CD14-positive monocyte (primary cell): Measurements from ENCODE around the gene RFX2. TPM values are rescaled to one million over a fixed set of nuclear protein-coding genes. Genes with fewer than 3 reads are reported as not detected.

ENCODE experiments used
- DNase-seq, 3 donors: peaks; one replicate each; pipeline ENCODE4 v3.0.0-alpha.2; 2011 to 2022
- H2AFZ ChIP-seq: 2 replicates; pipeline ENCODE4 v1.6.0; 2012; ENCODE audit warnings: mild to moderate bottlenecking, low read depth, low read length, inconsistent platforms; ENCODE audit not compliant: insufficient read depth, poor library complexity, severe bottlenecking
- H3K27ac ChIP-seq, 2 donors: 1 replicate in 1 of 2; 2 replicates in 1 of 2; pipeline ENCODE4 v1.5.1; 2012 to 2013; ENCODE audit warnings: low read length in 2 of 2, control low read depth in 1 of 2, inconsistent platforms in 1 of 2, low read depth in 1 of 2, mild to moderate bottlenecking in 1 of 2
- H3K27me3 ChIP-seq, 2 donors: one replicate each; pipeline versions ENCODE4 v1.6.0 to v1.6.1; 2011 to 2013; ENCODE audit warnings: low read length in 2 of 2; ENCODE audit not compliant: control insufficient read depth in 2 of 2, insufficient read depth in 2 of 2
- H3K36me3 ChIP-seq, 2 donors: replicated peaks in 1 of 2; 1 replicate in 1 of 2; 2 replicates in 1 of 2; pipeline versions ENCODE4 v1.5.1 to v1.6.1; 2012 to 2013; ENCODE audit warnings: low read length in 2 of 2, control low read depth in 1 of 2, inconsistent platforms in 1 of 2, mild to moderate bottlenecking in 1 of 2; ENCODE audit not compliant: insufficient read depth in 2 of 2, control insufficient read depth in 1 of 2
- H3K4me1 ChIP-seq, 2 donors: 1 replicate in 1 of 2; 2 replicates in 1 of 2; pipeline versions ENCODE4 v1.5.1 to v1.6.1; 2012 to 2013; ENCODE audit warnings: low read length in 2 of 2, control low read depth in 1 of 2, inconsistent platforms in 1 of 2, mild to moderate bottlenecking in 1 of 2, moderate library complexity in 1 of 2; ENCODE audit not compliant: insufficient read depth in 2 of 2, control insufficient read depth in 1 of 2
- H3K4me2 ChIP-seq: replicated peaks from 2 replicates; pipeline ENCODE3; 2012; ENCODE audit warnings: low read length, moderate library complexity, mild to moderate bottlenecking; ENCODE audit not compliant: poor library complexity, severe bottlenecking; ENCODE audit errors: extremely low read depth
- H3K4me3 ChIP-seq, 3 experiments: fragments of 200-600 bp in 1 of 3; sonication (generic) in 1 of 3; replicated peaks in 1 of 3; 1 replicate in 2 of 3; 2 replicates in 1 of 3; pipeline ENCODE4 v1.5.1; 2011 to 2013; ENCODE audit warnings: low read length in 3 of 3, mild to moderate bottlenecking in 3 of 3, control low read depth in 2 of 3, low read depth in 2 of 3, inconsistent platforms in 1 of 3, moderate library complexity in 1 of 3
- H3K79me2 ChIP-seq: 2 replicates; pipeline ENCODE4 v1.6.0; 2012; ENCODE audit warnings: mild to moderate bottlenecking, control low read depth, inconsistent platforms, low read length, moderate library complexity; ENCODE audit not compliant: insufficient read depth
- H3K9ac ChIP-seq: 2 replicates; pipeline ENCODE4 v1.6.0; 2017; ENCODE audit warnings: low read length, mild to moderate bottlenecking; ENCODE audit not compliant: insufficient read depth, poor library complexity, severe bottlenecking
- H3K9me3 ChIP-seq, 2 donors: replicated peaks in 1 of 2; 1 replicate in 1 of 2; 2 replicates in 1 of 2; pipeline versions ENCODE4 v1.5.1 to v1.6.1; 2012 to 2013; ENCODE audit warnings: low read length in 2 of 2, control low read depth in 1 of 2; ENCODE audit not compliant: control insufficient read depth in 1 of 2, insufficient read depth in 1 of 2
- H4K20me1 ChIP-seq: 2 replicates; pipeline ENCODE4 v1.6.0; 2012; ENCODE audit warnings: mild to moderate bottlenecking, low read length, control low read depth, moderate library complexity; ENCODE audit not compliant: insufficient read depth
- H3K27ac Mint-ChIP-seq, 7 donors: one replicate each; pipeline ENCODE4 v1.8.0; 2020; ENCODE audit warnings: mild to moderate bottlenecking in 7 of 7, mixed read lengths in 7 of 7, moderate library complexity in 6 of 7, inconsistent platforms in 2 of 7
- H3K27me3 Mint-ChIP-seq, 3 donors: one replicate each; pipeline ENCODE4 v1.8.0; 2021 to 2022; ENCODE audit warnings: low read depth in 3 of 3, mild to moderate bottlenecking in 3 of 3, mixed read lengths in 3 of 3, moderate library complexity in 3 of 3, inconsistent platforms in 1 of 3
- H3K36me3 Mint-ChIP-seq, 2 donors: one replicate each; pipeline ENCODE4 v1.8.0; 2020; ENCODE audit warnings: mixed read lengths in 2 of 2, inconsistent platforms in 1 of 2, mild to moderate bottlenecking in 1 of 2
- H3K4me1 Mint-ChIP-seq: one replicate; pipeline ENCODE4 v1.8.0; 2020; ENCODE audit warnings: mild to moderate bottlenecking, mixed read lengths
- H3K4me3 Mint-ChIP-seq, 2 donors: one replicate each; pipeline ENCODE4 v1.8.0; 2020; ENCODE audit warnings: mild to moderate bottlenecking in 2 of 2, mixed read lengths in 2 of 2, moderate library complexity in 1 of 2
- H3K9me3 Mint-ChIP-seq, 7 donors: one replicate each; pipeline ENCODE4 v1.8.0; 2020 to 2022; ENCODE audit warnings: mixed read lengths in 7 of 7, mild to moderate bottlenecking in 6 of 7, moderate library complexity in 6 of 7, inconsistent platforms in 2 of 7
- CTCF ChIP-seq: fragments of 200-600 bp; IDR thresholded peaks from one replicate; pipeline ENCODE4 v1.8.0; 2022; ENCODE audit warnings: antibody characterized with exemption, mild to moderate bottlenecking
- WGBS: methylation state at CpG from one replicate; pipeline ENCODE4 v1.1.5; 2013; ENCODE audit warnings: missing lambda C conversion rate; ENCODE audit not compliant: insufficient coverage; 5-methylcytosine and 5-hydroxymethylcytosine counted together
- intact Hi-C, 2 donors: fragments of 100-400 bp; cut with micrococcal nuclease; formaldehyde crosslinking; loops; one replicate each; pipeline versions ENCODE4 v1.15.0 to v1.15.1; 2023
- polyA plus RNA-seq, 3 donors: library from polyadenylated mRNA; depleted of rRNA in 1 of 3; unstranded in 2 of 3; stranded (reverse) in 1 of 3; fragments of 300-500 nt in 2 of 3; fragments of >200 nt in 1 of 3; fragmentation: Illumina TruSeq in 2 of 3; gene quantifications; 1 replicate in 2 of 3; 2 replicates in 1 of 3; pipeline ENCODE4 v1.2.3, GENCODE V29; 2012 to 2021

The RFX2 gene
- polyA plus RNA-seq, 3 donors, result 5.7 to 12.9 (median 8.7) TPM

DNA sequence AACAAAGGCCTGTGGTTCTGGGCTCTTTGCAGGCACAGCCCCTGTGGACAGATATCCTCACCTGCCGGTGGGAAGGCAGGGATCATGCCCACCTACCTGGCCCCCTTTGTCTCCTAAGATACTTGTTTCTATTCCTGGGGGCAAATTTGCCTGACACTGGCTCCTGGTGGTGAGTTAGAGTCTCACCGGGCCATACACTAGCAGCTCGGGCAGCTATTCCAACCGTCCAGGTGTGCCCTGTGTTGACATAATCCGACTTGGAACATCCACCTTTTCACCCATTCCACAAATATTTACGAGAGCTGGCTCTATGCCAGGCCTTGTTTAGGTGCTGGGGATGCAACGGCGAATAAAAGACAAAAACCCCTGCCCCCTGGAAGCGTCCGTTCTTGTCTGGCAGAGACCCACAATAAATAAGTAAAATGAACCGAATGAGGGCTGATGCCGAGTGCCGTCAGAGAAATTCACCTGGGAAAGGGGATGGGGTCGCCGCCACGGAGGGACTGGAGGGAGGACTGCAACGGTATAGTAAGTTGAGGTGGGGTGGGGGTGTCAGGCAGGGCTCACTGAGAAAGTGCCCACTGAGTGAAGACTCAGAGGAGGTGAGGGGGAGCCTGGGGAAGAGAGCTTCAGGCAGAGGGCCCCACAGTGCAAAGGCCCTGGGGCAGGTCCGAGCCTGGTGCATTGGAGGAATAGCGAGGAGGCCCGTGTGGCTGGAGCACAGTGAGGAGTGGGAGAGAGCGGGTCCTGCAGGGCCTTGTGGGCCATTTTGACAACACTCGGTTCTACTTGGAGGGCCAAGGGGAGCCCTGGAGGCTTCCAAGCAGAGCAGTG is 89.1 kb downstream of the RFX2 start:
- Histone ChIP-seq H3K4me2 (no peak overlapping the region), H3K9me3 (no peaks in the 10 kb centered on the region), H3K27ac (no peak overlapping the region), H3K9ac (no peak overlapping the region), H2AFZ (no peak overlapping the region), H3K79me2 (no peaks in the 10 kb centered on the region), H4K20me1 (no peaks in the 10 kb centered on the region), H3K4me3 (no peak overlapping the region), H3K36me3 (peaks cover 0 to 4% of the 10 kb centered on the region in 2 donors), H3K4me1 (no peaks in the 10 kb centered on the region), H3K27me3 (no peaks in the 10 kb centered on the region)
- Mint-ChIP-seq H3K9me3 (no peaks in the 10 kb centered on the region), H3K36me3 (peaks cover 3 to 24% of the 10 kb centered on the region in 2 donors), H3K4me1 (peaks cover 5% of the 10 kb centered on the region), H3K27me3 (peaks cover 0 to 3% (median 0%) of the 10 kb centered on the region in 3 donors), H3K4me3 (no peak overlapping the region), H3K27ac (peak overlapping the region in 1 of 7 donors; percentile 33)
- DNase-seq, result no peak
- WGBS, result 96% methylated on average over 15 of the region's 22 CpGs
- TF ChIP-seq CTCF, result no peak
- intact Hi-C loops, result loop anchor here (5.0 to 10.0 kb wide), 3 partner anchors 34 to 219 kb away; partner anchors contain the start of gene NRTN (in 1 of the 2)

DNA sequence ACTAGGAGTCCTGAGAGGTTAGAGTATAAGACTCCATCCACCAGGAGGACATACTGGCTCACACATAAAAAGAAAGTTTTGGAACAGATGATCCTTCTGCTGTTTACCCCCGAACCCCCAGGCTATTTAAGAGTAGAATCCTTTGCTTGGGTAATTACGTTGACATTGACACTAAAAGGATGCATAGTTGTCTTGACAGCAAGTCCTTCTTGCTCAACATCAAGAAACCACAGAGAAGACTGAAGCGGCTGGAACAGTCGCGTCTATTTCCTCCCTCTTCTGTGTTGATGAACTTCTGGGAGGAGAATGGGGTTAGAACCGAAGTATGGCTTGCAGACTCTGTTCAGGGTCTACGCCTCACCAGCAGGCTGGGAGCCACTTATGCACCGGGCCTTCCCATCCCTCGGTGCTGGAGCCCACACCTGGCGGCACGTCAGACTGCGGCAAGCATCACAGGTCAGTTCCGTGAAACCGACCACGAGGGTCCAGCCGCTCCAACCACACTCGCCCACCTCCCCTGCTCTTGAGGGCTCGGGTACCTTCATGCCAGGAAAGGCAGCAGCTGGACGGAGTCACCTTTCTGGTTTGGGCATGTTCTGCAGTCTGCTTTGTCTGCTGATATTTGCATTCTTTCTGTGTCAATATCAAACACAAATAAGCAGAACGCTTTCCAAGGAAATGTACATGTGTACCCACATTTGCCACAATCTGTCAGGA is 90.0 kb downstream of the RFX2 start:
- 71% methylated on average over 16 of the region's 20 CpGs for WGBS
- Histone ChIP-seq H2AFZ (no peak overlapping the region), H3K36me3 (peaks cover 0 to 3% of the 10 kb centered on the region in 2 donors), H3K4me1 (no peaks in the 10 kb centered on the region), H4K20me1 (no peaks in the 10 kb centered on the region), H3K27ac (no peak overlapping the region), H3K4me2 (no peak overlapping the region), H3K9me3 (no peaks in the 10 kb centered on the region), H3K9ac (no peak overlapping the region), H3K27me3 (no peaks in the 10 kb centered on the region), H3K79me2 (no peaks in the 10 kb centered on the region), H3K4me3 (no peak overlapping the region)
- Mint-ChIP-seq H3K27me3 (peaks cover 0 to 3% (median 0%) of the 10 kb centered on the region in 3 donors), H3K27ac (no peak overlapping the region), H3K4me1 (peaks cover 5% of the 10 kb centered on the region), H3K9me3 (no peaks in the 10 kb centered on the region), H3K4me3 (no peak overlapping the region), H3K36me3 (peaks cover 0 to 25% of the 10 kb centered on the region in 2 donors)
- DNase-seq, result no peak
- TF ChIP-seq CTCF, result no peak
- intact Hi-C loops, result loop anchor here (5.0 to 10.0 kb wide), 3 partner anchors 33 to 218 kb away; partner anchors contain the start of gene NRTN (in 1 of the 2)
